Measurements from ENCODE around the gene ANKRD26.
A peak's percentile ranks its signal among the peaks of the same experiment; 100 is the strongest.

Gene ANKRD26

GRCh38 chr10:27030060-27030459 lies 70.2 kb downstream of the ANKRD26 start:
- no peak for TF ChIP-seq CTCF (IDR thresholded peaks at IDR 0.05; ENCODE audit: low read depth, low read length, missing control alignments)
- no peak for DNase-seq (ENCODE audit: extremely low read depth, low read depth)
- H3K4me3 ChIP-seq (replicated peaks; ENCODE audit: low read depth, low read length): no peak overlapping the region

- DNase-seq (ENCODE audit: extremely low read depth, low read depth): no peak
- no peak overlapping the region for H3K4me3 ChIP-seq (replicated peaks; ENCODE audit: low read depth, low read length)
- no peak for TF ChIP-seq CTCF (IDR thresholded peaks at IDR 0.05; ENCODE audit: low read depth, low read length, missing control alignments)
These were observed 78.2 kb downstream of the ANKRD26 start for GRCh38 chr10:27022048-27022447.

GRCh38 chr10:27020243-27020642 lies 80.1 kb downstream of the ANKRD26 start:
- no peak for TF ChIP-seq CTCF (IDR thresholded peaks at IDR 0.05; ENCODE audit: low read depth, low read length, missing control alignments)
- no peak overlapping the region for H3K4me3 ChIP-seq (replicated peaks; ENCODE audit: low read depth, low read length)

GRCh38 chr10:27019827-27020226 lies 80.5 kb downstream of the ANKRD26 start:
- no peak for DNase-seq (ENCODE audit: extremely low read depth, low read depth)
- no peak for TF ChIP-seq CTCF (IDR thresholded peaks at IDR 0.05; ENCODE audit: low read depth, low read length, missing control alignments)
- H3K4me3 ChIP-seq (replicated peaks; ENCODE audit: low read depth, low read length): no peak overlapping the region

More at GRCh38 chr10:27020243-27020642, 80.1 kb downstream of the ANKRD26 start:
- DNase-seq (ENCODE audit: extremely low read depth, low read depth): no peak

- DNase-seq (ENCODE audit: extremely low read depth, low read depth): no peak
- H3K4me3 ChIP-seq (replicated peaks; ENCODE audit: low read depth, low read length): no peak overlapping the region
- no peak for TF ChIP-seq CTCF (IDR thresholded peaks at IDR 0.05; ENCODE audit: low read depth, low read length, missing control alignments)
These were observed 102.7 kb downstream of the ANKRD26 start for GRCh38 chr10:26997610-26998009.

GRCh38 chr10:26994743-26995142 lies 105.6 kb downstream of the ANKRD26 start:
- no peak for TF ChIP-seq CTCF (IDR thresholded peaks at IDR 0.05; ENCODE audit: low read depth, low read length, missing control alignments)
- H3K4me3 ChIP-seq (replicated peaks; ENCODE audit: low read depth, low read length): no peak overlapping the region
- peak; percentile 6 for DNase-seq (ENCODE audit: extremely low read depth, low read depth)

- no peak for TF ChIP-seq CTCF (IDR thresholded peaks at IDR 0.05; ENCODE audit: low read depth, low read length, missing control alignments)
- no peak for DNase-seq (ENCODE audit: extremely low read depth, low read depth)
- H3K4me3 ChIP-seq (replicated peaks; ENCODE audit: low read depth, low read length): no peak overlapping the region
These were observed 112.4 kb downstream of the ANKRD26 start for GRCh38 chr10:26987851-26988250.

All from HFF-Myc (cell line).